ENCODE data around the gene PCOLCE2.

The PCOLCE2 gene

DNA sequence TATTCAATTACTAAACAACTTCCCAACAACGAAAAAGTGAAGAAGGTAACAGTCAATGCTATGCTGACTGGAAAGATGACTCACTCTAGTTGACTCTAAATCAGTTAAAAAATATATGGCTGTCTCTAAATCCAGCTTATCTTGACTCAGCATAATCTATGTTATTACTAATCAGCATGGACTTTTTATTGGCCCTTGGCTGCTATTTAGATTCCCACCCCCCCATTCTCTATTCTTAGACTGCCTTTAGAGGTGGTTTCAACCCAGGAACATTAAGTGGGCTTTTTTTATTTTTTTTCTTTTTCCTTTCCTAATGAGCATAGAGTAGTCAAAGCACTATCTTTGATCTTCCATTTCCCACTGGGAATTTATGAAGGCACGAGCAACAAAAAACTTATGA lies 1.9 kb downstream of the PCOLCE2 start:
- TF ChIP-seq REST (IDR thresholded peaks at IDR 0.05; ENCODE audit: insufficient read depth in 1 of 2, low read depth in 2 of 2, low read length in 2 of 2) (no peak), FOXP2 (optimal IDR thresholded peaks at IDR 0.05; ENCODE audit: borderline replicate concordance, extremely low read depth, extremely low read length, insufficient read depth) (no peak), POLR2AphosphoS5 (IDR thresholded peaks at IDR 0.05; ENCODE audit: low read depth, low read length) (no peak), SIN3A (IDR thresholded peaks at IDR 0.05; ENCODE audit: borderline replicate concordance, insufficient read depth, low read length) (no peak), TAF1 (IDR thresholded peaks at IDR 0.05; ENCODE audit: borderline replicate concordance, insufficient read depth, low read length) (no peak)

DNA sequence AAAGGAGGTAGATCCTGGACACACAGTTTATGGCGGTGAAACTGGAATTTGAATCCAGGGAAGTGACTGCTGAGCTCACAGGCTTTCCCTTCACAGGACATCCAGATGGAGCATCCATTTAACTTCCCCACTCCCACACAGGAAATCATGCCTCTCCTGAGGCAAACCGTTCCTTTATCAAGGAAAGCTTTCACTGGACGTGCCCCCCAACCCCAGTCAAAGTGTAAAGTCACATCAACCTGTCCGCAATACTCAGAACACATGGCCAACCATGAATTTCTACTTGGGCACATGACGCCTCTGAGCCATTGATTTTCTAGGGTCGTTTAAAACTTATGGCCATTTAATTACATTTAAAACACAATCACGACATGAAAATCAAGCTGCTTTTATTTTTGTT lies 2.9 kb downstream of the PCOLCE2 start:
- no peak for TF ChIP-seq POLR2AphosphoS5 (IDR thresholded peaks at IDR 0.05; ENCODE audit: low read depth, low read length)
- no peak for TF ChIP-seq REST (IDR thresholded peaks at IDR 0.05; ENCODE audit: insufficient read depth in 1 of 2, low read depth in 2 of 2, low read length in 2 of 2)
- no peak for TF ChIP-seq SIN3A (IDR thresholded peaks at IDR 0.05; ENCODE audit: borderline replicate concordance, insufficient read depth, low read length)
- TF ChIP-seq TAF1 (IDR thresholded peaks at IDR 0.05; ENCODE audit: borderline replicate concordance, insufficient read depth, low read length) = no peak
- no peak for TF ChIP-seq FOXP2 (optimal IDR thresholded peaks at IDR 0.05; ENCODE audit: borderline replicate concordance, extremely low read depth, extremely low read length, insufficient read depth)

DNA sequence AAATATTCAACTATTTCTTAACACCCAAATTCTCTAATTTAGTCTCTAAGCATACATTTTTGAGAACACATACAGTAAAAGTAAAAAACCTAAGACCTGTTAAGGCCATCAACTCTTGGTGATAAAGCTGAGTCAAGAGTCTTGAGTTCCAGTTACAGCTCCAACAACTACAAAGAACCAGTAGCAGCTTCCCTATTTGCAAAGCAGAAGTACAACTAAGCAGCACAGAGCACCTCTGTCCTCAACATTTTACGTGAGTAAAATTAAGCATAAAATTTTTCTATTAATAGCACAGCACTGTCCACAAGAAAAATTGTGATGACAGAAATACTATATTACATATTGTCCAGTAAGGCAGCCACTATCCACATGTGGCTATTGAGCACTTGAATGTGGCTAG lies 4.4 kb downstream of the PCOLCE2 start:
- TF ChIP-seq POLR2AphosphoS5 (IDR thresholded peaks at IDR 0.05; ENCODE audit: low read depth, low read length) = no peak
- TF ChIP-seq SIN3A (IDR thresholded peaks at IDR 0.05; ENCODE audit: borderline replicate concordance, insufficient read depth, low read length) = no peak
- no peak for TF ChIP-seq REST (IDR thresholded peaks at IDR 0.05; ENCODE audit: insufficient read depth in 1 of 2, low read depth in 2 of 2, low read length in 2 of 2)

DNA sequence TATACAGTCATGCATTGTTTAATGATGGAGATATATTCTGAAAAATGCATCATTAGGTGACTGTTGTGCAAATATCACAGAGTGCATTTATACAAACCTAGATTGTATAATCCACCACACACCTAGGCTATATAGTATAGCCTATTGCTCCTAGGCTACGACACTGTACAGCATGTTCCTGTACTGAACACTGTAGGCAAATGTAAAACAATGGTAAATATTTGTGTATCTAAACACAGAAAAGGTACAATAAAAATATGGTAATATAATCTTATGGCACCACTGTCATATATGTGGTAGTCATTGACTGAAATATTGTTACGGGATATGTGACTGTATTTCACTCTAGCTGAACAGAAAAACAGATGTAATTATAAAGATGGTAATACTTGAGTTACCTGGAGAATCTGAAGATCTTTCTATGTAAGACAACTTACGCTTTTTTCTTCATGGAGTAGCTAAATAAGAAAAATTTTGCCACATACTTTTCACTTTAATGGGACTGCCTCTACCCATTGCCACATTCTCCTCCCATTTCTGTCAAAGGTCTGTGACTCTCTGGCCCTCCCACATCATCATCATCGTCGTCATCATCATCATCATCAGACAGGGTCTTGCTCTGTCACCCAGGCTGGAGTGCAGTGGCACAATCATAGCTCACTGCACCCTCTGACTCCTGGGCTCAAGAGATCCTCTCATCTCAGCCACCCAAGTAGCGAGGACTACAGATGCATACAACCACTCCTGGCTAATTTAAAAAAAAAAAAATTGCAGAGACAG lies 7.2 kb downstream of the PCOLCE2 start:
- TF ChIP-seq POLR2AphosphoS5 (IDR thresholded peaks at IDR 0.05; ENCODE audit: low read depth, low read length) = no peak
- TF ChIP-seq TAF1 (IDR thresholded peaks at IDR 0.05; ENCODE audit: borderline replicate concordance, insufficient read depth, low read length) = no peak
- no peak for TF ChIP-seq SIN3A (IDR thresholded peaks at IDR 0.05; ENCODE audit: borderline replicate concordance, insufficient read depth, low read length)
- TF ChIP-seq FOXP2 (optimal IDR thresholded peaks at IDR 0.05; ENCODE audit: borderline replicate concordance, extremely low read depth, extremely low read length, insufficient read depth) = no peak
- no peak for TF ChIP-seq REST (IDR thresholded peaks at IDR 0.05; ENCODE audit: insufficient read depth in 1 of 2, low read depth in 2 of 2, low read length in 2 of 2)

Data from PFSK-1 (cell line).